ENCODE data around the gene ZNF655.

ZNF655 gene

DNA sequence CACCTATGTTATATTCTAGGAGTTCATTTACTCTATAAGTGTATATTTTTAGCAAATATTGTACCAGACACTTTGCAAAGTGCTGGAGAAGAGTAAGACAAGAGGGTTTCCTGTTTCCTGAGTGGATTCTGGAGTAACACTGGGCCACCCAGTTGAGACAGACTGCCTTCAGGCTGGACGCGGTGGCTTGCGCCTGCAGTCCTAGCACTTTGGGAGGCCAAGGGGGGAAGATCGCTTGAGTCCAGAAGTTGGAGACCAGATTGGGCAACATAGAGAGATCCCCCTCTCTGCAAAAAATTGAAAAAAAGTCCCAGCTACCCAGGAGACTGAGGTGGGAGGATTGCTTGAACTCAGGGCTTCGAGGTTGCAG, 57.5 kb downstream of the ZNF655 start:
- no peak for DNase-seq

DNA sequence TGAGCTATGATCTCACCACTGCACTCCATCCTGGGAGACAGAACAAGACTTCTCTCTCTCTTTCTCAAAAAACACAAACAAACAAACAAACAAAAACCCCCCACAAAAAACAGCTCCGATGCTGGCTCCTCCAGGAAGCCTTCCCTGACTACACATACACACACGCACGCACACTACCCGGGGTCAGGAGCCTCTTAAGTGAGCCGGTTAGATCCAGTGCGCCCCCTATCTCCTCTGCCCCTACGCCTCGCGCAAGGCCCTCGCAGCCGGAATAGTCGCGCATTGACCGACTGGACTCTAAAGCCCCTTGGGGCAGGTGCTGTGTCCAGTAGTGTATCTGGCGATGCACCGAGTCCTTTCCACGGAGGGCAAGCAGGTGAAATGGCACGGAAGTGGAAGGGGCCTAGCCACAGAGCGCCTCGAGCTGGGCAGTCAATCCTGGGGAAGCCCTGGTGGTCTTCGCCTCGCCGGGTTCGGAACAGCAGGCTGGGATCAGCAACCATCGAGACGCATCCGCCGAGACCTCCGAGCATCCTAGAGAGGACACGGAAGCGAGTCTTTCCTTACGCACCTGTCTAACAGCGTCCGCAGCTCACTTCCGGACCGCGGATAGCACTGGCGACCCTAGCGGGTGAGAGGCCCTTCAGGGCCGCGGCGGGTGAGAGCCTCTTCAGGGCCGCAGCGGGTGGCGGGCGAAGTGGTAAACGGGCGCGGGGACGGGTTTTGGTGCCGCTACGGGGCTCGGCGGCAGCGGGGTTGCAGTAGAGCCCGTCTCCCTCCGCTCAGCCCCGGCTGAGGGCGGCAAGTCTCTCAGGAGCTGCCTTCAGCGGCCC, 58.1 kb downstream of the ZNF655 start, which contains the start of gene ZSCAN25:
ZSCAN25 (plus strand) TSS at position 588 of the 833 bp plus-strand sequence. CDS start 2,661 bp downstream, outside the sequence.
- peak; percentile 95 for DNase-seq

DNA sequence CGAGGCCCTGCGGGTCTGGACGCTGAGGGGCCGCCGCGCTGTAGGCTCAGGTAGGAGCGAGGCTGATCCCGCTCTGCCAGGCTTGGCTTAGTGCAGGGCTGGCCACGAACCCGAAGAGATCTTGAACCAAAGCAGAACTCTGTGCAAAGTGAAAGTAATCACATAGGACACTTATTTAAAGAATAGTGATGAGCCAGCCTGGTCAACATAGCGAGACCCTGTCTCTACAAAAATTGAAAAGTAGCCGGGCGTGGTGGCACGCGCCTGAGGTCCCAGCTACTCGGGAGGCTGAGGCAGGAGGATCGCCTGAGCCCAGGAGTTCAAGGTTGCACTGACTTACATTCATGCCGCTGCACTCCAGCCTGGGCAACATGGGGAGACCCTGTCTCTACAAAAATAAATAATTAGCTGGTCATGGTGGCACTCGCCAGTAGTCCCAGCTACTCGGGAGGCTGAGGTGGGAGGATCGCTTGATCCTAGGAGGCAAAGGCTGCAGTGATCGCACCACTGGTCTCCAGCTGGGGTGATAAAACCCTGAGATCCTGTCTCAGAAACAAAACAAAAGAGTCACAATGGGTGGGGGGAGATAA, 58.8 kb downstream of the ZNF655 start:
- DNase-seq: no peak

DNA sequence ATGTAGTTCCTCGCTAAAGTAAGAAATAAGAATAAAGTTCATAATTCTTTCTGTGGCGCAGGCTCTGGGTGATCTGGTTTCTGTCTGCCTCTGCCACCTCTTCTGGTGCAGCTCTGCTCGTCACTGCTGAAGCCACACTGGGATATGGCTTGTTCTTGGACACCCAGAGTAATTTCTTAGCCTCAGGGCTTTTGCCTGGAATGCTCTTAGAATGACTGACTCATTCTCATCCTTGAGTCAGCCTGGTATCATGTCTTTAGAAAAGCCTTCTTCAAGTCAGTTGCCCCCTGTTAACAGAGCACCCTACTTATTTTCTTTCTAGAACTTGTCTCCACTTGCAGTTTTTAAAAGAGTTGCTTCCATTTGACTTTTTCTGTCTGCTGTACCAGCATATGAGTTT, 60.3 kb downstream of the ZNF655 start:
- DNase-seq: no peak

DNA sequence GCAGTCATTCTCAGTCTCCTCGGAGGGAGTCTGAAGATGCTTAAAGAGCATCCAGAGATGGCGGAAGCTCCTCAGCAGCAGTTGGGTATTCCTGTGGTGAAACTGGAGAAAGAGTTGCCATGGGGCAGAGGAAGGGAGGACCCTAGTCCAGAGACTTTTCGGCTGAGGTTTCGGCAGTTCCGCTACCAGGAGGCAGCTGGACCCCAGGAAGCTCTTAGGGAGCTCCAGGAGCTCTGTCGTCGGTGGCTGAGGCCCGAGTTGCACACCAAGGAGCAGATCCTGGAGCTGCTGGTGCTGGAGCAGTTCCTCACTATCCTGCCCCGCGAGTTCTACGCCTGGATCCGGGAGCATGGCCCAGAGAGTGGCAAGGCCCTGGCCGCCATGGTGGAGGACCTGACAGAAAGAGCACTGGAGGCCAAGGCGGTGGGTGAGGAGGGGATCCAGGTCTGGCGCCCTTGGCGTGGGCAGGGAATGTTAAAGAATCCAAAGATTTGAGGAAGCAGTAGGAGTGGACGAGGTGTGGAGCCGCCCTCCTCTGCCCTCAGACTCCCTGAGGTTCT, 61.2 kb downstream of the ZNF655 start:
- no peak for DNase-seq

DNA sequence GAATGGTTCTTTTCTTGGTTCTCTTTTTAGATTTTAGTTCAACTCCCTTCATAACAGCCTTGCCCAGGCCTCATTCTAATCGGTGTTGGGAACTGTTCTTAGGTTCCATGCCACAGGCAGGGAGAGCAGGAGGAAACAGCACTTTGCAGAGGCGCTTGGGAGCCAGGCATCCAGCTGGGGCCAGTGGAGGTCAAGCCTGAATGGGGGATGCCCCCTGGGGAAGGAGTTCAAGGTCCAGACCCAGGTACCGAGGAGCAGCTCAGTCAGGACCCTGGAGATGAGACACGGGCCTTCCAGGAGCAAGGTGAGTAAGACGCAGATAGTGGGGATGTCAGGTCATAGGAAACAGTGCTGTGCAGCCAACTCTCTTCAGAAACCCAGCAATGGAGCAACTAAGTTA, 62.8 kb downstream of the ZNF655 start:
- DNase-seq: no peak

DNA sequence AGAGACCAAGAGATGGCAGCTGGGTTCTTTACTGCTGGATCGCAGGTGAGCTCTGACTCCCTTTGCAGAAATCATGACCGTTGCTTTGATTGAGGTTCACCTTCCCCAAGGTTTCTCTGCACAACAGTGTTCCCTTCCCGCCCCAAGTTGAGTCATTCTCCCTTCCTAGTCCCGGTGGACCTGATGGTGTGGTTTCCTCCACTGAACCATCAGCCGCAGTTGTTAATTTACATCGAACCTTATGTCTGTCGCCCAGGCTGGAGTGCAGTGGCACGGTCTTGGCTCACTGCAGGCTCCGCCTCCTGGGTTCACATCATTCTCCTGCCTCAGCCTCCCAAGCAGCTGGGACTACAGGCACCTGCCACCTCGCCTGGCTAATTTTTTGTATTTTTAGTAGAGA, 64.2 kb downstream of the ZNF655 start:
- DNase-seq: no peak

DNA sequence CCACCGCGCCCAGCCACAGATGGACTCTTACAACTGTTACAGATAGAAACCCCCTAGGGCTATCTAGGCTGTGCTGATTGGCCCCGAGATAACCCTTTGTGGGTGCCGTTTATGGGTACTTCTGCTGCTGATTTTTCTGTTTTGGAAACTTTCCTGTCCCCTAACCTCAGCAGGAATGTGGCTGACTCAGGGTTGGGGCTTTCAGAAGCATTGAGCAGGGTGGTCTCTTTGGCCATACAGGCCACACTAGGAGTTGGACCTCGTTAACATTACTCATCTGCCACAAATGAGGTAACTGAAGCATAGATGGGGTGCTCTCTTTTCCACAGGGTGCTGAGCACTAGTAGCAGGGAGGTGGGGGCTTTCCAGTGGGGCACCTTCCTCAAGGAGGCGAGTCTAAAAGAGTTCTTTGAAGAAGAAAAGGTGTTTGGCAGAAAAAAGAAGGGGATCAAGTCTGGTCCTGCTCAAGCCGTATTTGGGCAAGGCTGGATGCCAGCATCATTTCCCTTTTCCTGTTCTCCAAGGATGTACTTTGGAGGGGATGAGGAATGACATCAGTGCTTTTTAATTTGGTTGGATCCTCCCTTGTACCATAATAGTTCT, 64.8 kb downstream of the ZNF655 start:
- DNase-seq: no peak

DNA sequence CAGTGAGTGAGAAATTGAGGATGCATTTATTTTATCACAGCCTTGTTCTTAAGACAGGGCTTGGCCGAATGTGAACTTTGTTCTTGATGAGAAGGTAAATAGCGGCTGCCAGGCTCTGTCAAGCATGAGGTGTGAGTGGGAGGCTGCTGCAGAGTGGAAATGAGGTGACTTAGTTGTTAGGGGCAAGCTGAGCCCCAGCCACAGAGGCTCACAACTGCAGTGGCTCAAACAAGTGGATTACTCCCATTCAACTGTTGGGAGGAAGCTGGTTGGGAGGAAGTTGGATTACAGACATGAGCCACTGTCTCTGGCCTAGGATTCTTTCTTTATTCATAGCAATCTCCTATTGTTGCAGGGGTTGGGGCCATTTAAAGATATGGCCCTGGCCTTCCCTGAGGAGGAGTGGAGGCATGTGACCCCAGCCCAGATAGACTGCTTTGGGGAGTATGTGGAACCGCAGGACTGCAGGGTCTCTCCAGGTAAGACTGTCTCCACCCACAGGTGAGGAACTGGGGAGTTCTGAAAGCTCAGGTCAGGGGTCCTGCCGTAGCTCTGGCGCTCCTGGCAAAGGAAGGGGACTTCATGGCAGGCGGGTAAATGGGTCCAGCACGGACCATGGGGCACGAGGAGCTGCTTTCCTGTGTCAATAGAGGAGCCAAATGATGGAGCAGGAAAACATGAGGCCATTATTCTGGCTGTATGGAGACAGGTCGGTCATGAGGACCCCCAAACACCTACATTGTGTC, 65.4 kb downstream of the ZNF655 start:
- no peak for DNase-seq

DNA sequence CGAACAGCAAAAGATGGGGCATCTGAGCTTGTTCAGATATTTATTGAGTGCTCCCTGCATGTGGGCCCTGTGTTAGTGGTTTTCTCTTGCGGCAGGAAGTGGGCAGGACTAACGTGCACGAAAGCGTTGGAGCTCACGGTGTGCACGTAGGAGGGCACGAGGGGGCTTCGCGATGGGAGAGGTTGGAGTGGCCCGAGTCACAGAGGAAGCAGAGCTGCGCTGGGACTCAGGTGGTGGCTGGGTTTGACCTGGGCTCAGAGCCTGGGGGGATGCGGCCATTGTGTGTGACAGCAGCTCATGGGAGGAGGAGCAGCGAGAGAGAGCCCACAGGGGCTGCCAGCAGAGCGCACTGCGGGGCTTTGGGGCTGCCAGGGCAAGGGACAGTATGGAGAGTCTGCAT, 66.0 kb downstream of the ZNF655 start:
- DNase-seq: no peak

DNA sequence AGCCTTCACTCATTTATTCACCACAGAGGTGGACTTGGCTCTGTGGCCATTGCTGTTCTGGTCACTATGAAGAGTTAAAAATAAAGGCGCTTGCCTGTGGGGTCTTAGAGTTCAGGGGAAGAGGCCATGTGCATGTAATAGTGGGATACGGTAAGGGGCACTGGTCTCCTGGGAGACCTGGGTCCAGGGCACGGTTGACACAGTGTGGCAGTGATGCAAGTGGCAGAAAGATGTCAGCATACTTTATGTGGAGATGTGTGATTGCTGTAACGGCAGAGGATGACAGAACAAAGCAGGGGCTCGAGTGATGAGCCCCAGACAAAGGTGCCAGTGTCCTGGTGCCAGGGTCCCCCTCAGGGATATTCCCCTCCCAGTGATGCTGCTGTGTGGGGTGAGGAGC, 66.9 kb downstream of the ZNF655 start:
- no peak for DNase-seq

DNA sequence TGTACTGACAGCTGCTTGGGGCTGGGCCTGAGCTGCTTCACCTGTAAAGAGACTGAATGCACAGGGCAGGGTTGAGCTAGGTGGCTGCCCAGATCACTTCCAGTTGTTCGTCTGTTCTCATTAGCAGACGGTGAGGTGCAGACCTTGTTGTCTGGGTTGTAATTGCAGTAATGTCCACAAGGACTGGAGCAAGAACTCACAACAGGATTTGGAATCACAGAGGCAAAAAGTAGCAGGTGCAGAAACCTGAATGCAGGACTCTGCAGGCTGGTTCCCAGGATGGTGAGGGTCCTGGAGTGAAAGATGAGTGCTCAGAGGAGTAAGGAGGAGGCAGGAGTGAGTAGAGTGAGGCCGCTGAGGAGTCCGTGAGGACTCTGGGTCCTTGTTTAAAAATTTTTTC, 67.5 kb downstream of the ZNF655 start:
- no peak for DNase-seq

Measured in hematopoietic multipotent progenitor cell treated with erythropoietin and hydrocortisone succinate and interleukin-3 and kit ligand, for 6 days (in vitro differentiated cells).